Superior temporal gyrus (tissue), 1 donor: ENCODE data around the gene MACROD2.

Source experiments
- DNase-seq: peaks from one replicate; pipeline ENCODE4 v3.0.0-alpha.2; 2016; ENCODE audit errors: extremely low spot score

Gene MACROD2

DNA sequence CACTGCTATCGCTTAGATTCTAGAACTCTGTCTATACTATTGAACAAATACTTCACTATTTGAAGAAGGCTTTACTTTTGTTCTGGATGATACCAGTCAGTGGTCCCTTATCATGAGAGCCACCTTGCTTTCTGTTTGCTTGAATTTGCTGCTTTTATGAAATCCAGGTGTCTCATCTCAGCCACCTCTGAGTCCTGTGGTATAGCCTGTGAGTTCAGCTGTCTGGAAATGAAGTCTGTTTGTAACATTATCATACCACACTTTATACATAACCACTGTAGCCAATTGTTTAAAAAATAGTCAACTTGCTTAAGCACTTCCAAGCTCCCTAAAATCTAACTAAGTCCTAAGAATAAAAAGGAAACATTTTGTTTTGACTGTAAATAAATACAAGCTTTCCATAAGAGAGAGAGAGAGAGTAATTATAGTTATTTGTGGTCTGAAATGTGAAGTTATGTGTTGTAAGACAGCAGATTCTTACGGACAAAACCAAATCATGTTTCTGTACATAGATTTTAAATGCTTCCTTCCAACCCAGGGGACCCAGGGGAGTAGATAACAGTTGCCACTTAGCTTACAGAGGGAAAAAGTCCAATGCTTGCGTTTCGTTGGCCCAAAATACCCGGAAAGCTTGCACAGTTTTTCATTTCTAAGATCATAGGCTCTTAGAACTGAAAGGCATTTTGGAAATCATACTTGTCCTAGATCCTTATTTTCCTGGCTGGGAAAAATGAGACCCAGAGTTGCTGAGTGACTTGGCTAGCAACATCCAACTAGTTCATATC lies 1449.9 kb downstream of the MACROD2 start:
- DNase-seq: no peak

- DNase-seq: no peak
These were observed 1451.1 kb downstream of the MACROD2 start for GRCh38 chr20:15446373-15446772.

- DNase-seq: no peak
These were observed 1452.2 kb downstream of the MACROD2 start for GRCh38 chr20:15447549-15447948.

DNA sequence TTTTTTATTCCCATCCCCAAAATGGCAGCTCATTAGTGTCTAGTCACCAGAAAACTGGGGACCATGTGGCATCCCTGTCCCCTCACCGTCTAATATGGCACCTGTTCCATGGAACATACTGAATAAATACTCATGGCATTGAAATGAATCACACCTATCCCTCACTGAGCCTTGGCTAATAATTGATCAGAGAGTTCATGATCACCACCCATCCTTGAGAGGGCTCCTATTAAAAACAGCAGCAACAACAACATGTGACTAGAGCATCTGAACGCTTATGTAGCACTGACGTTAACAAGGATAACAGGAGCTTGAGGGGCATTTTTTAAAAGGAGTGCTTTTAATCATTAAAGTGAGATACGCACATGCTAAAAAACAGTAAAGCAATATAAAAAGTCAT lies 1453.7 kb downstream of the MACROD2 start:
- DNase-seq: no peak

- DNase-seq: no peak
These were observed 1455.9 kb downstream of the MACROD2 start for GRCh38 chr20:15451241-15451640.

DNA sequence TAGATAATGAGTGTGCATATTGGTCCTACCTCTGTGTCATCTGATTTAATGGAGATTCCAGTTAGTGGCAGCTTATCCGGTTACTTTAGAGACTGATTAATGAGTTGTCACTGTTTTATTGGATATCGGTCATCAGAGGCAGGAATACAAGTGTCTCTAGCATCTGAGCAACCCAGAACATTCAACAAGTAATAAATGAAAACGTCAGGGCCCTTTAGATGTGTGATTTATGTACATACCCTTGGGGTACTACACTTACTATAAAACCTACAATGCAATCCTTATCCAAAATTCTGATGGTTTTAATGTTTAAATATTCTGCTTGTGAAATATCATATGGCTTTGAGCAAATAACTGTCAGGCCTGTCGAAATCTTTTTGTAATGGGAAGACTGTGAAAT lies 1460.0 kb downstream of the MACROD2 start:
- no peak for DNase-seq

GRCh38 chr20:15461938-15462337 lies 1466.6 kb downstream of the MACROD2 start:
- DNase-seq: no peak

- DNase-seq: peak; percentile 24
These were observed 1480.2 kb downstream of the MACROD2 start for GRCh38 chr20:15475483-15475882.

DNA sequence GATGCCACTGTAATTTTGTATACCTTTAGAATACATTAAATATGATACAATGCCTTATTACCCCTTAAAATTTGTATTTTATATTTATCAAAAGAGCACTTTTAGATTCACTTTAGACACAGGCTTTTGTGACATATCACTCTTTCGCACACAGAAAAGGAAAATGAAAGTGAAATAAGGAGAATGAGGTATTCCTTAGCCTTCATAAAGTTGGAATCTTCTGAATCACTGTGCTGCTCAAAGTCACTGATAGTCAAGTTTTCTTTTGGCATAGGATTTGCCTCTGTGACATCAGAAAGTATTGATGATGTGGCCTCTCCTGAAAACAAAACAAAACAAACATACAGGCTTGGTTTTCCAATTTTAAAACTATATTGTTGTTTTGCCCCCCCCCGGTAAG lies 1480.9 kb downstream of the MACROD2 start:
- DNase-seq: no peak

DNA sequence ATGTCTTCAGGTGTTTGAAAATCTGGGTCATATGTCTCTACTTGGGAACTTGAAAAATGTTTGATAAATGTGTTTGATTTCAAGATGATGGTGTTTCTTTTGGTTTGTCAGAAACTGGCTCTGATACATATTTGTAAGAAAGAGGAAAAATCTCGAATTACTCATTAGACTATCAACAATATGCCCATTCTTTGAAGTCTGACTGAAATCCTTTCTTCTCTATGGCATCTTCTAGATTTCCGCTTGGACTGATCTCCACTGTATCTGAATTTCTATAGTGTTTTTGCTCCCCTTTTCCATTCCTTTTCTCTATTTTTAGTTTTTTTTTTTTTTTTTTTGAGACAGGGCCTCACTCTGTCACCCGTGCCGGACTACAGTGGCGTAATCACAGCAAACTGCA lies 1481.5 kb downstream of the MACROD2 start:
- no peak for DNase-seq

GRCh38 chr20:15482525-15482924 lies 1487.2 kb downstream of the MACROD2 start:
- DNase-seq: no peak

DNA sequence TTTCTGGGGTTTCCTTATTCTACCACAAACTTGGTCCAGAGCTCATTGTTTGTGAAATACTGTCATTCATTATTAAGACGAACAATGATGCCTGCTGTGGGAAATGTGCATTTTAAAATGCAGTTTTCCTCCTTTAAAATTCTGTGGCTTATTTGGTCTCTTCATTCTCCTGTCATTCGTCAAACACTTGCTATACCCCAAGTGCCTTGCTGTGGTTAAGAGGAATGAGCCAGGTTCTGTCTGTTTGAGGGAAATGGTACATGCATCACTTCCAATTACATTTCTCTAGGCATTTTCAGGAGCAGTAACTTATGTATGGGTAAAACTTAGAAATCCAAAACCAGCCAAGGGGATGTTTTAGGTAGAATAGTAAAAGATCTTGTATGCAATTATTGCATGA lies 1490.2 kb downstream of the MACROD2 start:
- DNase-seq: no peak

- no peak for DNase-seq
These were observed 1491.7 kb downstream of the MACROD2 start for GRCh38 chr20:15487030-15487429.

- DNase-seq: no peak
These were observed 1492.4 kb downstream of the MACROD2 start for GRCh38 chr20:15487682-15488081.

GRCh38 chr20:15491575-15491974 lies 1496.3 kb downstream of the MACROD2 start:
- DNase-seq: no peak

- DNase-seq: no peak
These were observed 1499.5 kb downstream of the MACROD2 start for GRCh38 chr20:15494851-15495250.

GRCh38 chr20:15496501-15497039 lies 1501.3 kb downstream of the MACROD2 start:
- DNase-seq: no peak

DNA sequence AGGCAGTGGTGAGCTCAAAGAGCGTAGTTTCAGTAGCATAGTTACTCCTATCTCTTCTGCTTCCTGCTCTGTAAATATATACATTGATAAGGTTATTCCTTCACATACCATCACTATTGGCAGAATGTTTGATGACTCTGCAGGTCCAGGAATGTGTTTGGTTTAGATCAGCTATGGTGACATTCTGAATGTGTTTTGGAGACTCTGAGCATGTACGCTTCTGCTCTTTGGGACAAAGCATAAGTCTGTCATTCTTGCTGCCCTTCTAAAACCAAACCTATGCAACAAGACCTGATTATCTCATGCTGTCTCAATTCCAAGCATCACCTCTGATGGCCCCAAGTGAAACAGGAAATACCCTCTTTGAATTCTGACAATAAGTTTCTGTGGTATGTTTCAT lies 1503.6 kb downstream of the MACROD2 start:
- no peak for DNase-seq

- DNase-seq: no peak
These were observed 1511.0 kb downstream of the MACROD2 start for GRCh38 chr20:15506311-15506710.

DNA sequence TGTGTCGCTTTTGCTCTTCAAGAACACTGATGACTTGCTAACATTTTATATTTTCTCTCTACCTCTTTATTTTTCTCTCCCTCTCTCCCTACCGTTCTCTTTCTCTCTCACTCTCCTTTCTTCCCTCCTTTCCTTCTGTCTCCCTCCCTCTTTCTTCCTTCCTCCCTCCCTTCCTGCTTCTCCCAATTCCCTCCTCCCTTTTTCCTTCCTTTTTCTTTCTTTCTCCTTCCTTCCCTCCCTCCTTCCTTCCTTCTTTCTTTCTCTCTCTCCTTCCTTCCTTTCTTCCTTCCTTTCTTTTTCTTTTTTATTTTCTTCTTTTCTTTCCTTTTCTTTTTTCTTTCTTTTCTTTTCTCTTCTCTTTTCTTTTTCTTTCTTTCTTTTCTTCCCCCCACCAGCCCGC lies 1511.8 kb downstream of the MACROD2 start:
- DNase-seq: no peak

DNA sequence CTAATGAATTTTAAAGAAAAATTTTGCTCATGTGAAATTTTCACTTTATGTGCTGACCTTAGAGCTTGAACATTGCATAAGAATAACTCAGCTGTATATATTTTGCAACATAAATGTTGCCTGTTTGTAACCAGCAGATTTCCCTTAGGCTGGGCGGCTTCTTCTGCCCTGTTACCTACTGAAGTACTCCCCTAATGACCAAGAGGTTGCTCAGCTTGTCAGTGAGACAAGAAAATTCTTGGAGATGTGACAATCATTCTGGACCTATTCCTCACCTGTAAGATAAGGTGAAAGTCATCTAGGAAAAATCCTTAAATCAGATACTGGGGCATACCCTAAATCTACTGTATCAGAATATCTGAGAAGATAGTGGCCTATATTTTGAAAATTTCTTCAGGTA lies 1516.2 kb downstream of the MACROD2 start:
- DNase-seq: no peak

DNA sequence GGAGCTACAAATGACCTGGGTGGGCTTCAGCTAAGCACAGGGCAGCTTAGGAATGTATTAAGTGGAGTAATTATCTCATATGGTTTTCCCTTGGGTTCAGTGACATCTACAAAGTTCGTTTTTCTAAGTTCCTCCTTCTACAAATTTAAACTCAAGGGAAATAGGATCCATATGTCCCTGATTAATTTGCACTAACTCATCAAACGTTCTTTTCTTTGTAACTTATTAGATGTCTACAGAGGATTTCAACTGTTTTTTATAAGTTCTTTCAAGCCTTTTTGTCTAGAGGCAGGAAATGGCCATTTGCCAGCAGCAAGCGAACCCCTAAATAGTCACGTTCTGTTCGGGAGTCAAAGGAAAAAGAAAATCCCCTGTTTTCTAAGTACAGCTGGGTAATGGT lies 1517.6 kb downstream of the MACROD2 start:
- DNase-seq: no peak

DNA sequence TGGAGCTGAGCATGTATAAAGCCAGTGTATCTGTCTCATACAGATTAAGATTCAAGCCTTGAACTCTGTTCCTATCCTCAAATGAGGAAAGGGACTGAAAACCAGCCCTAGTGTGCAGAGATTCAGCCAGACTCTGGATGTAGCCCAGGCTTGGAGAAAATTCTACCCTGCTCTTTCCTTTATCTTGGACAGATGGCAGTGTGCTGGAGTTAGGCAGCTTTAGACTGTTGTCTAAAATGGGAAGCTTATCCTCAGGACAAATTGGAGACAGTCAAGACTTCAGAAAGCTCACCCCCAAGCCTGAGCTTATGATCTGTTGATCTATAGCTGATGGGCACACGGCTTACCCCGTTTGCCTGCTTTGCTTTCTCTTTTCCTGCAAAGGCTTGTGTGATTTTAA lies 1520.4 kb downstream of the MACROD2 start:
- peak; percentile 40 for DNase-seq
